NCI-H146 (cell line): Measurements from ENCODE around the gene SNX24.
"Not testable (repeated sequence)": the region's sequence is repeated elsewhere in the genome, so short reads cannot be mapped to it uniquely, and the experiment has no call there.

Experiments
- DNase-seq: peaks from one replicate; lab custom pipeline; 2025; lab: John Stamatoyannopoulos, UW

The SNX24 gene

DNA sequence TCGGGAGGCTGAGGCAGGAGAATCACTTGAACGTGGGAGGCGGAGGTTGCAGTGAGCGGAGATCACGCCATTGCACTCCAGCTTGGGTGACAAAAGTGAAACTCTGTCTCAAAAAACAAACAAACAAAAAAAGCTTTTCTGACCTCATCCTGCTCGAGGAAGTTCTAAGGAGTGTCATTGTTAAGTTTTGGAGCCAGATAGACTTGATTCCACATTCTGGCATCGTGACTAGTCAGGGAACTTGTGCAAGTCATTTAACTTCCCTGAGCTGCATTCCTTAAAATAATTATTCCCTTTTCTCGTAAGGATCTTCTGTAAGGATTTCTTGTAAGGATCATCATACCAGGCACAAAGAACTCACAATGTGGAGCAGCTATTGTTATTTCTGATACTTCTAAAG lies 26.2 kb downstream of the SNX24 start:
- no peak for DNase-seq

DNA sequence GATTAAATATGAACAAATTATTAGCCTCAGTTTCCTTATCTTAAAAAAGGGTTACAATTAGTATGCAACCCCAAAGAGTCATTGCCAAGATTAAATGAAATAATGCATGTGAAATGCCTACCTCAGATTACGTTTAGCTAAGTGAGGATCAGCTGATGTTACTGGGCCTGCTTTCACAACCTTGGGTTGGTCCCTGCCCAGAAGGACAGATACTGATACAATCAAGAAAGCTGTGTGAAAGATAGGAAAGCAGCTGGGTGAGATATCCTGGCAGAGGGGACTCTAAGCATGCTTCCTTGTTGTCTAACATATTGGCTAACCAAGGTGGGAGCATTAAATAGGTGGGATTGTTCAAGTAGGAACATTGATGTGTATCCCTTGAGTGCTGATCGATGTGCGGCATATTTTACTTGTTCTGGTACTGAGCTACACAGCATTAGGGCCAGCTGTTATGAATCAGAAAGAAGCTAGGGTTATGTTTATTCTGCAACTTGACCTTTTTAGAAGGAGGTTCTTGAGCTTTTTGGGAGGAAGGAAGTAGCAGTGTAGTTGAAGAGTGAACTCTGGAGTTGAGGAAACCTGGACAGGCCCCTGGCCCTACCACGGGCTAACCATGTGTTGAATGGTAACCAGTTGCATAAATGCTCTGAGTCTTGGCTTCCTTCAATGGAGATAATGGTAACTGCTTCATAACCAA lies 28.9 kb downstream of the SNX24 start:
- DNase-seq, result no peak

DNA sequence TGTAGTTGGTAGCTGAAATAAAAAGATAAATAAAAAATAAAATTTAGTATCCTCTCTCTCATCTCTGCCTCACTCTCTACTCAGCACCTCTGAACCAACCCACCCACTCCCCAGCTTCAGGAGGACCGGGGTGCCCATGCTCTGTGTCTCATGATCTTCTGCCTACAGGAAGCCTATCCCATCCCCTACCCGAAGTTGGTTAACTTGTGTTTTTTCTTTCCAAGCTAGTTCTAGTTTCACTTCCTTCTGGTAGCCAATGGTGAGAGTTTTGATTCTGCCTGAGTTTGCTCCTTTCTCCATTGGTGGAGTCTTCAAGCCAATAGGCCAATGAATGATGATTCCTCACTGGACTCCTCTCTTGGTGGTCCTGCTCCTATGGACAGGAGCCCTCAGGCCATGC lies 32.1 kb downstream of the SNX24 start:
- DNase-seq, result no peak

DNA sequence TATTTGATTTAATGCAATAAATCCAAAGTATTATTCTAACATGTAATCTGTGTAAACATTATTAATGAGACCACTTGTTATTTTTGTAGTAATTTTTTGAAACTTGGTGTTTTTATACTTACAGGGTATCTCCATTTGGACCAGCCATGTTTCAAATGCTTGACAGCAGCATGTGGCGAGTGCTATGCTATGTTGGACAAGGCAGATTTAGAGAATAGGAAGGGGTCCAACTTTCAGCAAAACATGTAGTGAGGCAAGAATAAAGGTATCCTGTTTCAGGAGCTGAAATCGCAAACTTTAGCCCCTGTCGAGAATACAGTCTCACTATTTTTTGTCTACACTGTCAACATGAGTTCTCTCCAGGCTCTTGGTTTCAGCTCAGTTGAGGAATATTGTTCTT lies 33.7 kb downstream of the SNX24 start:
- DNase-seq, result no peak

DNA sequence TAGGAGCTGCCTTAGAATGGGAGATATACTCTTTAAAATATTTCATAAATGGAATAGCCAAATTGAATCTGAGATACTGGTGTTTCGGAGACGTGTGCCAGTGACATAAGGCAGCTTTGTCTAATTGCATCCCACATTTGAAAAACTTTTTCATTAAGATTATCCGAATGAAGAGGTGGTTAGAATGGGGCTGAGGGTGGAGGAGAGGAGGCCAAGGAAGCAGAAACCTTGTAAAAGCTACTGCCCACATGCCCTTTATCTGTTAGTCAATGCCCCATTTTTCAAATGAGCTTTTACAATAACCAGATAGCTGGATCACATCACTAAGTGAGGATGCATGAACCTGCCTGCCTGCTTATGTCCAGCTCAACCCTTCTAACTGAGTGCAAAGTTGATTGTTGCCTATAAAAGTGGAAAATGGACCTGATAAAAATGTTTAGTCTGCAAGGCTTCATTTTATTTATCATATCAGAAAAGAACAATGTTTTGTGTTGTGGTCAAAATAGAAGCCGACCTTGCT lies 34.8 kb downstream of the SNX24 start:
- DNase-seq, result no peak

DNA sequence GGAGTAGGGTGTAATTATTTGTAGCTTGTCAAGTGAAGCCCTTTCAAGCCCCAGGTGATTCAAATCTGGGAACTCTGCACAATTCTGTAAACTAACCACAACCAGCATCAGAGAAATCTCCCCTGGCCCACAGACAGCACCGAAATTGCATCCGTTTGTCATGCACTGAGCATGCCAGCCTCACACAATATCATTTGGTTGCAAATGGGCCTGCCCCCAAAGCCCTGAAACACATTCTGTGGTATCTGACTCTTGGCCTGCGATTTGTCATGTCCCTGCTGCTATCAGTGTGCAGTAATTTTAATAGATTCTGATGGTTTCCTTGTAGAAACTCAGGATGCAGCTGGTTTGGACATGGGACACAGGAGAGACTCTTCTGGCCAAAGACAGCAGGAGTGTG lies 35.3 kb downstream of the SNX24 start:
- no peak for DNase-seq

DNA sequence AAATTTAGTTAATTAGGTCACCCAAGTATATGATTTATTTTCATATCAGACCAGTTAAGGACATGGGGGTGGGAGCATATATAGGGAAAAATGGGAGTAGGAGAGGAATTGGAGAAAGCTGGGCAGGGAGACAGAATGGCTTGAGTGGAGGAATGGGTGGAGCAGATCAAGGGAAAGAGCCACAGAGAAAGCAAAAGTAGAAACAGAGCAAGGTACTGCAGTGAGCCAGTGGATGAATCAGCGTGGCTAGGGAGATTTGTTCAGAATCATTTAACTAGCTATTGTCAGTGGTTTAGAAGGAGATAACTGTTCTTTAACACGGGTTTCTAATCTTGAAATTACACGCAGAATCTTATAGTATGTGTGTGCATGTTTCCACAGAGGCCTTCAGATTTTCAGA lies 37.4 kb downstream of the SNX24 start:
- DNase-seq, result no peak

DNA sequence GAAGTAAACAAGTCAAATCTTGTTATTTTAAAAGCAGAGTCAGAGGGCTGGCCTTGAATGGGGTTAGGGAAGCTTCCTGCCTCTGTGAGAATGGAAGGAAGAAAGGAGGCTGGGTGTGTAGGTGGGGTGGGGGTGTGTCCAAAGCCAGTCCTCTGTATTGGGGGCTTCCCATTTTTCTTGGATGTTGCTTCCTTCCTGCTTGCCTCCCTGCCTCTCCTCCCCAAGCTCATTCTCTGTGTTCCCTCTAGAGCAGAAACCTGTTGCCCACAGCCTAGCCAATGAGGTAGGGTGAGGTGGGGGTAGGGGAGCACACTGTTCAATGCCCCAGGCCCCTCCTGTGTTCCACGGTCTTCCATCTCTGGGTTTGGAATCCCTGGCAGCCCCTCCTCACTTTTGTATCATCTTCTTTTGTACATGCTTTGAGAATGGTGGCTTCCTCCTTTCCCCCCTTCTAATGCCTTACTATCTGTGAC lies 39.7 kb downstream of the SNX24 start:
- no peak for DNase-seq

DNA sequence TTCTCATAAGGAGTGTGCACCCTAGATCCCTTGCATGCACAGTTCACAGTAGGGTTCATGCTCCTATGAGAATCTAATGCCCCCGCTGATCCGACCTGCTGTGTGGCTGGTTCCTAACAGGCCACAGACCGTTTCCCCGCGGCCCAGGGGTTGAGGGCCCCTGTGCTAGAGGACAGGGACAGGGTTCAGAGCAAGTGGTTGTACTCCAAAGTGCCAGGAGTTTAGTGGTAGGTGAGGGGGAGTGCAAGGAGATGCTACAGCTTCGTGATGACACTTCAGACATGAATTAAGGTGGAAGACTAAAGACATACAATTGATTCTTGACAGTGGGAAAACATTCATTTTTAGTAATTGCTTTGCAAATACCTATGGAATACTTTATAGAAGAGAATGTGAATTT lies 40.5 kb downstream of the SNX24 start:
- no peak for DNase-seq

DNA sequence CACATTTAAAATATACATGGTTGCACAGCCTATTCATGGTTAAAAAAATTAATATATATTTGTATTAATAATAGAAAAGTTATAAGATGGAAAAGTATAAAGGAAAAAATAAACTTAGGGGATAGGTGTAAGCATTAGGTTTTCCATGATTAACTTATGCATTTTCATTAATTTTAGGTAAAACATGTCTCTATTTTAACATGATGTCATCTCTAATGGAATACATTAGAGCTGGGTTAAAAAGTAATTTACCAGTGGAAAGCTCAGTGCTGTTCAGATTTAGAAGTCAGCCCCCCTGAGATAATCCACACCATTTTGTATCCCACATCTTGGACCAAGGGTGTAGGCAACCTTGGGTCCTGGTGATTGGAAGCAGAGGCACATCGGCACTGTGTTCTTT lies 49.7 kb downstream of the SNX24 start:
- DNase-seq, result no peak

DNA sequence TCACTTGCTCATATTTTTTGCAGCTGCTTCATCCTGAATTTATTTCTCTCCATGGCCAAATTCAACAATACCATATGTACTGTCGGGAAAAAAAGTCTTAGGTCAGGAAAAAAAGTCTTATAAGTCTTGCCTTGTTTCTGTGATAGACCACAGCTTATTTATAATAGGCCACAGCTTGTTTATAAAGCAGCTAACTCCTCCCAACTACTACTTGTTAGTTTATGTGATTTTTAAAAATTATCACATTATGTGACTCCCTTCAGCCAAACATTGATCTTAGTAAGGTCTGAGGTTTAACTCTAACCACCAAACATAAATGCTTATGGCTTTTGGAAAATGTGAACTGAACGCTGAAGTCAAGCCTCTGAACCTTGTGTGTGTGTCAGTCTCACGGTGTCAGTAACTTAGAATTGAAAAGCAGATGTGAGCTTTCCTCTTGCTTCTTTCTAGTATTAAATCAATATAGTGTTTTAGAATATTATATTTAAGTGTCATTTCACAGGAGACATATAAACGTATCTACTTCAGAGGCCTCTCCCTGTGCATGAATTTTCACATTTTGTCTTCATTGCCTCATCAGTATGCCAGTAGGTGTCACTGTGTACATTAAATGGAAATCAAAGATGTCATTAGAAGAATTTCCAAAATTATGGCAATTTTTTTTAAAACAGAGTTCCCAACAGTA lies 51.3 kb downstream of the SNX24 start:
- DNase-seq, result no peak

DNA sequence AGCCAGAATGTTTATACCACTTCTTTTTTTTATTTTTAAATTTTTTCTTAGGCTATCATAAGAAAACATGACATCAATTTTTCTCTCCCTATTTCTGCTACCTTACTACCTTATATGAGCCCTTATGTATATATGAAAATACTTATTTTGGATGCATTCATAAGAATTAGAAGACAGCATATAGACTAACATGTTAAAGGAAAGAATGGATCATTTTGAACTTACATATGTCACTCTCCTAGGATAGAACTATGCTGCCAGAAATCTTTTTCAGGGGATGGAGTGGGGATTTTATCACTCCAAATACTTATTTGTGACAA lies 51.8 kb downstream of the SNX24 start:
- no peak for DNase-seq

DNA sequence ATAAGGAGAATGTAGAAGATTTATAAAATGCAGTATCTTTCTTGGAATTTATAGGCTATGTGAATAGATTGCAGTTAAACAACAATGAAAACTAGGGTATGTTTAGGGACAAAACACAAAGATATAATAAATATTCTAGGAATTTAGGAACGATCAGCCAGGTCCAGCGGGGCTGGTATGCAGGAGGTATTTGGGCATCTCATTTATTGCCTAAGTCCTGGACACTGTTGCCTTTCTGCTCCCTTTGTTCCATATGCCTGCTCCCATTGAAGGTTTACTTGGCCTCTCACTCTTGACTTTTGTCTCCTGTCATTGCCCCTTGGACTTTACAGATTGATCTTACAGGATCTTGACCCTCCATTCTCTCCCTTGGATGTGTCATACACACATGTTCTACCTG lies 55.9 kb downstream of the SNX24 start:
- no peak for DNase-seq

DNA sequence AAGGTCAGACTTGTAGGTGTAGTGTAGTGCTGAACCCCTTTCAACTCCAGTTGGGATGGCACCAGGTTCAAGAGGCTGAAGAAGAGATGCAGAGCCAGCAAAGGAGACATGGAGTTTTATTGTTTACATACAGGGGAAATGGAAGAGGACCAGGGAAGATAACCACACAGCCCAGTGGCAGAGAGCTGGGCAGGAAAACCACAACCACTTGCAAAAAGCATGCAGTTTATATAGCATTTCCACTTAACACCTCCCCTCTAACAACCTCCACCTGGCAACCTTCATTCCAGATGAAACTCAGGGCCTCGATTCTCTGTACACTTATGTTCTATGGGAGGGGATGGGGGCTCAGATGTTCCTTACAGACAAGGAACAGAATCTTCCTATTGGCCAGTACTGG lies 56.9 kb downstream of the SNX24 start:
- DNase-seq, result no peak

DNA sequence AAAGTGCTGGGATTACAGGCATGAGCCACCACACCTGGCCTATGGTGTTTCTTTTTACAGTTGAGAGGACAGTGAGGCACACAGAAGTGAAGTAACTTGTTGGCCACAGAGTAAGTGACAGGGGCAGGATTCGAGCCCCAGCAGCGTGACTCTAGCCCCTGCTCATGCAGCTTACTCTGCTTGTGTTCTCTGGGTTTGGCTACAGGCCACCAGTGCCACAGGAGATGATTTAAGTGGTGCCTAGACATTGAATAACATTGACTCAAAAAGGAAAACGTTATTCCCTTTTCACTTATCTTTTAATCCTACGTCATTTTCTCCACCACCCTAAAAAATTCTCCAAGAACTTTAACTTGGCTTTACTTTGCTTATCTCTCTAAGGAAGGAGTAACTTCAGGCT lies 61.4 kb downstream of the SNX24 start:
- DNase-seq, result no peak

DNA sequence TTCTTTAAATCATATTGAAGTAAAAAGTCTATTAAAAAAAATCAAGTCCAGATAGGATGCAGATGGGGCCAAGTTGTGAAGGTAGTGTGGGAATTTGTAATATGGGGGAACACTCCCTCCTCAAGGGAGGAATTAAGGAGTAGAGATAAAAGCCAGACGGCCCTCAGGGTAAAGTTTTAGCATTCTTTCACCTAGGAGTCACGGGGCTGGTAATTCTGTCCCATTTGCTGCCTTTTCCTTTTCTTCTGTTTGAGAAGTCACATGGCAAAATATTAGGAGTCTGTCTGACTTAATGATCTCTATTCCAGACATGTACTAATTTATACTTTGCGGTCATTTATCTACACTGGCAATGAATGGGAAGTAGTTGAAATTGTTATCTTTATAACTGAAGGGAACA lies 61.9 kb downstream of the SNX24 start:
- no peak for DNase-seq

DNA sequence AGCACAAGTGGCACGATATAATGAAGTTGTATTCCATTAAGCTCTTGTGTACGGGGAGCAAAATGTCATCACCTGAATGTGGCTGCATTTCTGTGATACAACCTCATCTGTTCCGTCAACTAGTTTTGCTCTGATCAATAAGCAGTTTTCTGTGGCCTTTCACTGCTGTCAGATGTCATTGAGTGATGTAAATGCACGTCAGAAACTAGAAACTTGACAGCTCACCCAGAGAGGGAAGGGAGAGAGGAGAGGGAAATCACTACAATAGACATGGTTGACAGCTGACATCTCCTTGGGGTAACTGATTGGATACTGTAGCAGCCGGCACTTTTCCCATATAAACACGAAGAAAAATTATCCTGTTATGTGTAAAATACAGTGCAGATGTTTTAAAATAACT lies 62.7 kb downstream of the SNX24 start:
- DNase-seq, result no peak

DNA sequence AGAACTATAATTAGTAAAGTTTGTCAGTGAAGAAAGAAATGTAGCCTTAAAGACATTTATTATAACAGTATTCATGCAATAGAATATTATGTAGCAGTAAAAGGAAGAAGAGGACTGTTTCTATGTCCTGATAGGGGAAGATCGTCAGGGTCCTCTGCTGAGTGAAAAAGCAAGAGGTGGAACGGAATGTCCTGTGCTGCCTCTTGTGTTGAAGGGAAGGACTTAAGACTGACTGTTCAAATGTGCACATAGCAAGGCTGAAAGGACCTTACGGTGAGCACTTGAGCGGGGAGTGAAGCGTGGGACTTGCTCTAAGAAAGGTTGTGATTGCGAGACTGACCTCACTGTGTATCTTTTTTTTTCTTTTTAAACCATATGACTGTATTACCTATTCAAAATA lies 63.2 kb downstream of the SNX24 start:
- DNase-seq, result no peak

DNA sequence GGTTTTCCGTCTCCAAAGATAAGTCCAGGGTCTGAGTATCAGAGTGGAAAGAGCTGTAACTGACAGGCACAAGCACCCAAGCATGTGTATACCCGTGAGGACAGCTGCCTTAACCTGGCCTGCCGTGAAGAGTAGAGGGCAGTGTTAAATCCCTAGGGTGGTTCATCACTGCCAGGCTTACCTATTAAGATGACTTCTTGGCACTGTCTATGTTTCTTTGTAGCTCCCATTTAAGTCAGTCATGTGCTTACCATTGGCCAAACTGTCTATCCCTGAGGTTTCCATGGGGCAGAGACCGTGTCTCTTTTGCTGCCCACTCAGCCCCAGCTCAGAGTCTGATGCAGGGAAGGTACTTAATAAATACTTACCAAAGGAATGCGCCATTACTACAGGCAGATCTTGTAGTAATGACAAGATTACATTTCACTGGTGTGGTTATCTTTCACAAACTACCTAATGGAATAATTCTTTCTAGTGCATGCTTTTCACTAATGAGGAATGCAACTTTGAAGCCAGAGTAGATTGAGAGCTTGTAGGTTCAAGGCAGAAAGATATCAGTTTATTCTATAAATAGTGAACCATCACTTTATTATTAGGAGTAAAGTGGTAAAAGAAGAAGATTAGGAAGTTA lies 64.2 kb downstream of the SNX24 start:
- no peak for DNase-seq

DNA sequence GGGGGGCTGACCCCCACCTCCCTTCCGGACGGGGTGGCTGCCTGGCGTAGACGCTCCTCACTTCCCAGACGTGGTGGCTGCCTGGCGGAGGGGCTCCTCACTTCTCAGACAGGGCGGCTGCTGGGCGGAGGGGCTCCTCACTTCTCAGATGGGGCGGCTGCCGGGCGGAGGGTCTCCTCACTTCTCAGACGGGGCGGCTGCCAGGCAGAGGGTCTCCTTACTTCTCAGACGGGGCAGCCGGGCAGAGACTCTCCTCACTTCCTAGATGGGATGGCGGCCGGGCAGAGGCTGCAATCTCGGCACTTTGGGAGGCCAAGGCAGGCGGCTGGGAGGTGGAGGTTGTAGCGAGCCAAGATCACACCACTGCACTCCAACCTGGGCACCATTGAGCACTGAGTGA lies 68.0 kb downstream of the SNX24 start:
- DNase-seq, result not testable (repeated sequence)

DNA sequence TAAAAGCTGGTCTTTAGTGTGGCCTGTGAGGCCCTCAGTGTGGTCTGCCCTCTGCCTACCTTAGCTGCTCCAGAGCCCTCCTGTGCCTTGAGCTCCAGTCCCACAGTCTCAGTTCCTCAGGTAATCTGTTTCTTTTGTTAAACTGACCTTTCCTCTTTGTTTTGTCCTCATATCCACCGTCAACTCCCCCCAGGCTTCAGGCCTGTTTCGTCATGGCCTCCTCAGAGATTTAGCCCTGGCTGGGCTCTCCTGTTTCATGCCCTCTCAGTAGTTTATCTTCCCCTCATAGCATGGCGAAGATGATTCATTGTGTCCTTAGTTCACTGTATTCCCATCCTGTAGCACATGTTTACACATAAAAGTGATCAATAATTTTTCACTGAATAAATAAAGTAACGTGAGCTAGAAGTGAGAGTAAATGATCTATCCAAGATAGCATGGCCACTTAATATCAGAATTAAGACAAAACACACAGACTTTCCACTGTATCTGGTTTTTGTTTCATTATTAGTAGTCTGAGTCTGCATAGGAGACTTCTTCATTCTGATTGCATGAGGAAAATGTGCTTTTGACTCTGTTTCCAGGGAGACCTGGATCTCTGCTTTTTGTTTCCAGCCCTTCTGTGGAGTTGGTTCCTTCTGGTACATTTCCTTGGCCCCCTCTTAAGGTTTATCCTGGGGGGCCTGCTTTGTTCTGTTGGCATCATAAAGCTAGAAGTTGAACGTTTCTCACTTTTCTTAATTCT lies 70.5 kb downstream of the SNX24 start:
- DNase-seq, result no peak

DNA sequence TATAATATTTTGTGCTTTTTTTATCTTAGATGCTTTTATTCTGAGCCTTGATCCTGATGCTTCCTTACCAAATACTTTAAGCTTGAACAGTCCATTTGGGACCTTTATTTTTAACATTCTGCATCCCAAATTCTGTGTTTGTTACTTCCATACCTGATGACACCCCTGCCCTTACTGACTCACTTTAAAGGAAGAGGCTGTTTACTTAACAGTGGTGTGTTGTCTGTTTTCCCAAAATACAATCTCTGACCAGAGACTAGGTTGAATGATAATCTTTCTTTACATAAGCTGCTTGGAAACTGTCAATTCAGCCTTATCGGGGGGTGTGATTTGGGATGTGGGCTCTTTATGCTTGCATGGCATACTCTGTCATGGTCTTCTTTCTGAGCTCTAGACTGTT lies 71.1 kb downstream of the SNX24 start:
- DNase-seq, result no peak

DNA sequence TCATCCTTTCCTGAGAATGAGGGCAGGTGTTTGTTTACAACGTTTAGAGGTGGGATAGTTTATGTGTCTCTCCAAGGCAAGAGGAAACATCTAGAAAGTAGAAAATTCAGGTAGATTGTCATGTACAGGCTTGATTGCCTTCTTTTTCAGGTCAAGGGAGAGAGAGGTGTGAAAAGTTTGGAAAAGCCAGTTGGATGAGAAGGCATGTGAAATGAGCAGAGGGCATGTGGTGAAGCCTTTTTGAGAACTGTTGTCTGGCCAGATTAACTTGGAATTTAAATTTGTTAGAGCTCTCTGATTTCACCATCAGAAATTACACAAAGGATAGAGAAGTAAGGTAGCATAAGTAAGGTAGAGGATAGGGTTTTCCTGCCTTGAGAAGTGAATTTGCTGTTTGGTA lies 74.6 kb downstream of the SNX24 start:
- no peak for DNase-seq
